Transverse colon (tissue), 4 donors: Measurements from ENCODE around the gene PRKG1. TPM values are rescaled to one million over a fixed set of nuclear protein-coding genes. Genes with fewer than 3 reads are reported as not detected.

ENCODE experiments used
- DNase-seq: peaks from one replicate; pipeline ENCODE4 v3.0.0-alpha.2; 2019
- H3K27ac ChIP-seq, 4 donors: fragments of 200-600 bp; sonication (generic); 2 replicates each; pipeline ENCODE4 v1.5.1; 2016 to 2018; ENCODE audit warnings: inconsistent platforms in 4 of 4
- H3K27me3 ChIP-seq: fragments of 200-600 bp; sonication (generic); 2 replicates; pipeline ENCODE4 v1.5.1; 2017; ENCODE audit warnings: inconsistent platforms
- H3K36me3 ChIP-seq, 4 donors: fragments of 200-600 bp; sonication (generic); 2 replicates each; pipeline ENCODE4 v1.5.1; 2017 to 2019; ENCODE audit warnings: inconsistent platforms in 4 of 4
- H3K4me1 ChIP-seq, 4 donors: fragments of 200-600 bp; sonication (generic); 2 replicates each; pipeline ENCODE4 v1.5.1; 2017 to 2020; ENCODE audit warnings: inconsistent platforms in 4 of 4
- H3K4me3 ChIP-seq, 4 donors: fragments of 200-600 bp; sonication (generic); 1 replicate in 1 of 4; 2 replicates in 3 of 4; pipeline versions ENCODE4 v1.5.1 to v1.6.1; 2017 to 2019; ENCODE audit warnings: inconsistent platforms in 4 of 4
- H3K9me3 ChIP-seq, 2 donors: fragments of 200-600 bp; sonication (generic); 2 replicates each; pipeline ENCODE4 v1.5.1; 2017 to 2019; ENCODE audit warnings: inconsistent platforms in 2 of 2
- CTCF ChIP-seq, 5 experiments: fragments of 200-600 bp in 3 of 5; fragments of 450-650 bp in 2 of 5; sonication (generic) in 3 of 5; IDR thresholded peaks; 1 replicate in 2 of 5; 2 replicates in 3 of 5; pipeline ENCODE4 v1.5.1; 2016 to 2017; ENCODE audit warnings: antibody characterized with exemption in 5 of 5, inconsistent platforms in 3 of 5, mild to moderate bottlenecking in 2 of 5, moderate library complexity in 1 of 5
- EP300 ChIP-seq: sonication (generic); formaldehyde crosslinking; IDR thresholded peaks from one replicate; pipeline ENCODE4 v1.6.1; 2017; ENCODE audit warnings: antibody characterized with exemption, low read depth
- POLR2A ChIP-seq: fragments of 450-650 bp; IDR thresholded peaks from one replicate; pipeline ENCODE4 v1.6.1; 2016; ENCODE audit warnings: antibody characterized with exemption, mild to moderate bottlenecking, moderate library complexity
- POLR2AphosphoS5 ChIP-seq, 3 donors: sonication (generic); formaldehyde crosslinking; IDR thresholded peaks; one replicate each; pipeline ENCODE4 v1.6.1; 2016; ENCODE audit warnings: antibody characterized with exemption in 3 of 3
- WGBS, 2 donors: methylation state at CpG; one replicate each; pipeline ENCODE4 v1.1.5; 2018; ENCODE audit warnings: low coverage in 1 of 2; 5-methylcytosine and 5-hydroxymethylcytosine counted together
- in situ Hi-C, 4 donors: fragments of 200-750 bp; cut with MboI; loops; one replicate each; pipeline versions ENCODE4 v1.15.0 to v1.15.1; 2017; ENCODE audit warnings: low sequenced_read_pairs in 3 of 4, low pct_ligation_motif_present in 1 of 4, low pct_unique_long_range_greater_than_20kb in 1 of 4
- intact Hi-C: fragments of 100-400 bp; cut with DNase I; formaldehyde crosslinking; loops from one replicate; pipeline ENCODE4 v1.15.1; 2023; ENCODE audit warnings: low total_unique reads
- total RNA-seq, 4 donors: library from RNA; depleted of rRNA; stranded (reverse); fragments of >200 nt; gene quantifications; one replicate each; pipeline ENCODE4 v1.1.0, GENCODE V29; 2016

Gene PRKG1
- total RNA-seq, 4 donors from 2014 or later: 17.6 to 30.6 (median 26.9) TPM

GRCh38 chr10:51619365-51619764 lies 545.1 kb downstream of the PRKG1 start:
- TF ChIP-seq POLR2AphosphoS5 (IDR thresholded peaks at IDR 0.05) (no peak), CTCF (IDR thresholded peaks at IDR 0.05) (no peak), POLR2A (no peak), EP300 (no peak)
- DNase-seq: no peak
- in situ Hi-C loops (no loop called here), intact Hi-C loops (no loop called here)
- Histone ChIP-seq H3K36me3 (no peaks in the 10 kb centered on the region), H3K27me3 (no peaks in the 10 kb centered on the region), H3K4me3 (no peak overlapping the region), H3K9me3 (peaks cover 0 to 6% of the 10 kb centered on the region in 2 donors), H3K27ac (no peak overlapping the region), H3K4me1 (no peaks in the 10 kb centered on the region)
- WGBS, 2 donors: 67 to 75% methylated on average over 1 of the region's 1 CpG

- H3K4me3 ChIP-seq: no peak overlapping the region
- peaks cover 0 to 3% of the 10 kb centered on the region in 2 donors for H3K9me3 ChIP-seq
- intact Hi-C loops (no loop called here), in situ Hi-C loops (no loop called here)
- no peak for TF ChIP-seq EP300
- no peak for TF ChIP-seq POLR2AphosphoS5 (IDR thresholded peaks at IDR 0.05)
- no peak for TF ChIP-seq POLR2A
- no peak for TF ChIP-seq CTCF (IDR thresholded peaks at IDR 0.05)
- no peaks in the 10 kb centered on the region for H3K4me1 ChIP-seq
- DNase-seq: no peak
- H3K27ac ChIP-seq: no peak overlapping the region
- no peaks in the 10 kb centered on the region for H3K27me3 ChIP-seq
- WGBS, 2 donors: 60 to 65% methylated on average over 1 of the region's 1 CpG
- no peaks in the 10 kb centered on the region for H3K36me3 ChIP-seq
Observed at GRCh38 chr10:51620131-51620530, 545.8 kb downstream of the PRKG1 start.

- in situ Hi-C loops: no loop called here
- Histone ChIP-seq H3K9me3 (no peaks in the 10 kb centered on the region), H3K36me3 (no peaks in the 10 kb centered on the region), H3K27me3 (no peaks in the 10 kb centered on the region), H3K4me1 (no peaks in the 10 kb centered on the region), H3K27ac (no peak overlapping the region), H3K4me3 (no peak overlapping the region)
- TF ChIP-seq POLR2A: no peak
- TF ChIP-seq CTCF (IDR thresholded peaks at IDR 0.05): no peak
- TF ChIP-seq POLR2AphosphoS5 (IDR thresholded peaks at IDR 0.05): no peak
- TF ChIP-seq EP300: no peak
- DNase-seq: no peak
- WGBS, 2 donors: 88 to 100% methylated on average over 1 of the region's 1 CpG
- intact Hi-C loops: no loop called here
Observed at GRCh38 chr10:51624013-51624412, 549.7 kb downstream of the PRKG1 start.

GRCh38 chr10:51629934-51630639 lies 555.8 kb downstream of the PRKG1 start:
- WGBS, 2 donors: 78 to 93% methylated on average over 2 to 11 of the region's 11 CpGs
- H3K27ac ChIP-seq: no peak overlapping the region
- no peaks in the 10 kb centered on the region for H3K27me3 ChIP-seq
- H3K9me3 ChIP-seq: no peaks in the 10 kb centered on the region
- intact Hi-C loops (no loop called here), in situ Hi-C loops (no loop called here)
- H3K36me3 ChIP-seq: no peaks in the 10 kb centered on the region
- TF ChIP-seq POLR2A (no peak), POLR2AphosphoS5 (IDR thresholded peaks at IDR 0.05) (peak in 1 of 3 donors; percentile 21)
- H3K4me1 ChIP-seq: no peaks in the 10 kb centered on the region
- H3K4me3 ChIP-seq: no peak overlapping the region
- no peak for DNase-seq

- Histone ChIP-seq H3K9me3 (no peaks in the 10 kb centered on the region), H3K4me3 (no peak overlapping the region), H3K36me3 (no peaks in the 10 kb centered on the region), H3K27me3 (no peaks in the 10 kb centered on the region), H3K4me1 (no peaks in the 10 kb centered on the region), H3K27ac (no peak overlapping the region)
- intact Hi-C loops: no loop called here
- WGBS, 2 donors: 86 to 93% methylated on average over 7 of the region's 7 CpGs
- no peak for TF ChIP-seq EP300
- TF ChIP-seq POLR2AphosphoS5 (IDR thresholded peaks at IDR 0.05): no peak
- no peak for TF ChIP-seq POLR2A
- TF ChIP-seq CTCF (IDR thresholded peaks at IDR 0.05): no peak
- DNase-seq: no peak
- in situ Hi-C loops: no loop called here
Observed at GRCh38 chr10:51630640-51631005, 556.3 kb downstream of the PRKG1 start.
